GM18951 (cell line): ENCODE measurements around the gene EMC9.
"Not testable (repeated sequence)": the region's sequence is repeated elsewhere in the genome, so short reads cannot be mapped to it uniquely, and the experiment has no call there.

Experiments used
- POLR2A ChIP-seq: IDR thresholded peaks from 4 replicates; pipeline ENCODE4 v1.6.1; 2011; ENCODE audit warnings: mild to moderate bottlenecking; ENCODE audit not compliant: insufficient read length, insufficient read depth; ENCODE audit errors: extremely low read depth
- in situ Hi-C: fragments of 300-500 bp; cut with MboI; formaldehyde crosslinking; loops from one replicate; pipeline ENCODE4 v1.12.0; 2022; ENCODE audit warnings: low sequenced_read_pairs, mixed read lengths, inconsistent platforms; ENCODE audit not compliant: unreplicated experiment

EMC9 gene

DNA sequence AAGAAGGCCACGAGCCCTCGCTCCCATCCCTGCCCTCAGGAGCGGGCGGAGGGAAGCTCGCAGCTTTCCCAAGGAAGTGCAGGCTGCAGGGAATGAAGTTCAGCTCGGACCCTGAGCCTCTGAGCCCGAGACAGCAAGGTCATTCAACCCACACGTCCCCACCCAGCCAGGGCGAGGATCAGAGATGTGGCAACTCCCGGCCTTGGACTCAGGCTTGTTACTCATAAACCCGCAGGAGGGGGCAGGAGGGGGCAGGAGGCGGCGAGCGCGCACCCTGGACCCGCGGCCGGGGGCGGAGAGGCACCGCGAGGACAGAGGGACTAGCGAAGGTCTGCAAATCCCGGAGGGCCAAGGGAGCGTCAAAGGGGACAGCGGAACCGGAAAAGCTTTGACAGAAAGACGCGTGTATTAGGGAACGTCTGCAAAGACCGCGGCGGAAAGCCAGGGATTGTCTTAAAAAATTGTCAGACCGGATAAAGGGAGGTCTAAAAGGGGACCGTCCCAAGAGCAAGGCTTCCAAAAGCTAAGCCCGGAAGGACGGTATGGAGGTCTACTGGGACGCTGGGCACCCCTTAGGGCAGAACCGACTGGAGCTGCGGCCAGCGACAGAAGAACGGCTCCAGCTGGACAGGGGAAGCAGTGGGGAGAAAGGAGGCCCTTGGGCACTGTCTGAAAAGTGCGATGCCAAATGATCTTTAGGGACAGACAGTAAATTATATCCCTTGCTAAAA, 27.4 kb downstream of the EMC9 start:
- in situ Hi-C loops = no loop called here
- peak; percentile 73 for TF ChIP-seq POLR2A

DNA sequence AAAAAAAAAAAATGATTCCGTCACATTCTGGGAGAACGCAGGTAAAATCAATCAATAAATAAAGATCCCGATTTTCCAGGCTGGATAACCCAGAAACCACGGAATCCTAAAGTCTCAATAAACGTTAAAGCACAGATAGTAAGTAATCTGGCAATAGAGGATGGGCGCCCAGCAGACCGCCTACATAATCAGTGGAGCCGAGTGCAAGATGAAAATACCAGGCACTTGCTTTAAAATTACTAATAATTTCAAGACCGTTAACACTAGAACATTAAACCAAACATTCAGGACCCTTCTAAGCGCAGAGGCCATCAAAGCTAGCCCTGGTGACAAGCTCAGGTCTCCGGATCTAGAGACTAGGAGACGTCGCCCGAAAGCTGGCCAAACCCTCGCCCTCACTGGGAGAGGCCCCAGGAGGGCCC, 28.0 kb downstream of the EMC9 start:
- in situ Hi-C loops = no loop called here

DNA sequence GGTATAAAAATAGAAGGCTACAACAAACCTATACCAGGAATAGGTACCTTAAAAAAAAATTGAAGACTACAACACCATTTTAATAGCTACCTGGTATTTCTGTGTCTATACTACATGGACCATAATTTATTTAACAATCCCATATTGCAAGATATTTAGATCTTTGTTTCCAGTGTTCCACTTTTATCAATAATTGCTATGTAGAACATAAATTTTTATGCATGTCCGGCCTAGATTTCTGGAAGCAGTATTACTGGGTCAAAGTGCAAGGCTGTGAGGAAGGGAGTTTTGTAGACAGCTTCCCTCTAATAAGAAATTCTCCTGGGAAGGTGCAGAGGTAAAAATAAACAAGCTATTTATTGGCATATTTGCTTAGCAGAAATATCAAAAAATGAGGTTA, 30.9 kb downstream of the EMC9 start:
- no peak for TF ChIP-seq POLR2A
- in situ Hi-C loops = no loop called here

More for the DNA sequence above, 28.0 kb downstream of the EMC9 start:
- no peak for TF ChIP-seq POLR2A

DNA sequence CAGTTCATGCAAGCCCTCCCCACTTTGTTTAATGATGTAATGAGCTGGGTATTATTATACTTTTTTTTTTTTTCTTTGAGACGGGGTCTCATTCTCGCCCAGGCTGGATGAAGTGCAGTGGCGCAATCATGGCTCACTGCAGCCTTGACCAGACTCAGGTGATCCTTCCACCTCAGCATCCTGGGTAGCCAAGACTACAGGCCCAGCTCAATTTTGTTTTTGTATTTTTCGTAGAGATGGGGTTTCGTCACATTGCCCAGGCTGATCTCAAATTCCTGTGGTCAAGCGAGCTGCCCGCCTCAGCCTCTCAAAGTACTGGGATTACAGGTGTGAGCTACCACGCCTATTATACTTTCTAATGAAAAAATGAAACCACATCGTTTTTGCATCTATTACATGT, 31.3 kb downstream of the EMC9 start:
- no peak for TF ChIP-seq POLR2A
- in situ Hi-C loops = no loop called here

DNA sequence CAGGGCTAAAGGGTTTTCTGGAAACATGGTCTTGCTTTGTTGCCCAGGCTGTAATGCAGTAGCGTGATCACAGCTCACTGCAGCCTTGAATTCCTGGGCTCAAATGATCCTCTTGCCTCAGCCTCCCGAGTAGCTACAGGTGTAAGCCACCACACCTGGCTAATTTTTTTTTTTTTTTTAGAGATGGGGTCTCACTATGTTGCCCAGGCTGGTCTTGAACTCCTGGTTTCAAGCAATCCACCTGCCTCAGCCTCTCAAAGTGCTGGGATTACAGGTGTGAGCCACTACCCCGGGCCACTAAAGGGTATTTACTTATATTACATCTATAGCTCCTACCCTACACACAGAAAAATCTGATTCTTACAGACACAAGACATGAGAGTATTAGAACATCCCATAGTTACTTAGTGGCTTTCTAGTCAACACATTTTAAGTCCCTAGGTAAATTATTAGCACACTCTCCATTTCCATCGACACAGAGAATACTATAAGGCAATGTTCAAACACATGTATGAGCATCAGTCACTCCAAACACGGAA, 33.0 kb downstream of the EMC9 start:
- in situ Hi-C loops = no loop called here
- TF ChIP-seq POLR2A = no peak

DNA sequence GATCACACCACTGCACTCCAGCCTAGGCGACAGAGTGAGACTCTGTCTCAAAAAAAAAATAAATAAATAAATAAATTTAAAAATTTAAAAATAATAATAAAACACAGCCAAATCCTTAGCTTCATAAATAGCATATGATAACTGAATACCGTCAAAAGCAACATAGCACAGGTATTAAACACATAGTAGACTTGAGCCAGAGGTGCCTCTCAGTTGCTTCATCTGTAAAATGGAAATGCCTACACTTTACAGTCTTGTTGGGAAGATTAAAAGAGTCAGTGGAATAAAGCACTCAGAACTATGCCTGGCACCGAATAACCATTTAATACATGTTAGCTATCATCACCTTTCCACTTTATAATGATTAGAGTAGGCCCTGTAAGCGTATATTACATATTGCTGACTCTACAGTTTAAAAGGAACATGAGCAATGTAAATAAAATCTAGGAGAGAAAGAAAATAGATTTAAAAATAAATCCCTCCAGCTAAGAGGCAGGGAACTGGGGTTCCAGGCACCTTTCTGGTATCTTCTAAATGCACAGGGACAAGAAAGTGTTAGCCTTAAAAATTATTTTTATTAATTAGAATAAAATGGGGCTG, 34.6 kb downstream of the EMC9 start:
- in situ Hi-C loops = no loop called here

DNA sequence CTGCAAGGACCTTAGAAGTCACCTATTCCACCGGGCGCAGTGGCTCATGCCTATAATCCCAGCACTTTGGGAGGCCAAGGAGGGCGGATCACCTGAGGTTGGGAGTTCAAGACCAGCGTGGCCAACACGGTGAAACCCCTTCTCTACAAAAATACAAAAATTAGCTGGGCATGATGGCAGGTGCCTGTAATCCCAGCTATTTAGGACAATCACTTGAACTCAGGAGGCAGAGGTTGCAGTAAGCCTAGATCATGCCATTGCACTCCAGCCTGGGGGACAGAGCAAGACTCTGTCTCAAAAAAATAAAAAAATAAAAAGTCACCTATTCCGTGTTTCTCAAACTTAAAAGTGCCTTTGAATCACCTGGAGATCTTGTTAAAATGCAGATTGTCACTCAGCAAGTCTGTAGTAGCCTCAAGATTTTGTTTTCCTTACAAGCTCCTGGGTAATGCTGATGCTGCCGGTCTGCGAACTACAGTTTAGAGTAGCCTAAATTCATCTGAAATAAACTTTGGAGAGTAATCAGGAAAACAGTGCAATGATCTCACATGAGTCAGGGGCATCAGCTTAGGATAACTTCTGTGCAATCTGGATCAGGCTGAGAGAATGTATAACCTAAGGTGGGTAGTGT, 35.7 kb downstream of the EMC9 start:
- in situ Hi-C loops = not testable (repeated sequence)

More for the DNA sequence above, 34.6 kb downstream of the EMC9 start:
- no peak for TF ChIP-seq POLR2A

DNA sequence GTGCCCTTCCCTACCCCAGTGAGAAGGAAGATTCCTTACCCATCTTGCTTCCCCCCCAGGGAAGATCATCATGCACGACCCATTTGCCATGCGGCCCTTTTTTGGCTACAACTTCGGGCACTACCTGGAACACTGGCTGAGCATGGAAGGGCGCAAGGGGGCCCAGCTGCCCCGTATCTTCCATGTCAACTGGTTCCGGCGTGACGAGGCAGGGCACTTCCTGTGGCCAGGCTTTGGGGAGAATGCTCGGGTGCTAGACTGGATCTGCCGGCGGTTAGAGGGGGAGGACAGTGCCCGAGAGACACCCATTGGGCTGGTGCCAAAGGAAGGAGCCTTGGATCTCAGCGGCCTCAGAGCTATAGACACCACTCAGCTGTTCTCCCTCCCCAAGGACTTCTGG, 37.9 kb downstream of the EMC9 start:
- in situ Hi-C loops = no loop called here
- no peak for TF ChIP-seq POLR2A

DNA sequence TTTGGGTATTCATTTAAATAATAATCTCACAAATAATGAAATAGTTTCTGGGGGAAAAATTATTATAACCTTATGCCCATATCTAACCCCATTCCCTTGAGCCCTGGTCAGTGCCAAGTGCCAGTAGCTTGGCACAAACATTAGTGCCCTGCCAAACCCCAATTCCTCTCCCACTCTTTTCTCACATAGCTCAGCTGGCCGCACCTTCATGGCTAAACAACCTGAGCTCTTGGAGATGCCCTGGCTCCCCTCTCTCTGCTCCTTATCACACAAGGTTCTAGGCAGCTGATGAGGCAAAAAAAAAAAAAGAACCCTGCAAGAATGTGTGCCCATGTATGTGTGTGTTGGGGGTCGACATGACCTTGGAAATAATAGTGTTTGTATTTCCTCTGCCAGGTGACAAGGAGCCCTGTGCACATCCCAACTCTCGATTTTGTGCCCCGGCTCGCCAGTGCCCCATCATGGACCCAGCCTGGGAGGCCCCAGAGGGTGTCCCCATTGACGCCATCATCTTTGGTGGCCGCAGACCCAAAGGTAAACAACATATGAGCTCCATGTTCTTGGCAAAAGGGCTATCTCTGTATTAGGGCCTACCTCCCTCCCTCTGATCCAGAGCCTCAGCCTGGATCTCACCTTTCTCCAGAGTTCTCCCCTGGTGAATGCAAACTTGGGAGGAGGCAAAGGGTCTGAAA, 38.9 kb downstream of the EMC9 start:
- in situ Hi-C loops = no loop called here
- no peak for TF ChIP-seq POLR2A

DNA sequence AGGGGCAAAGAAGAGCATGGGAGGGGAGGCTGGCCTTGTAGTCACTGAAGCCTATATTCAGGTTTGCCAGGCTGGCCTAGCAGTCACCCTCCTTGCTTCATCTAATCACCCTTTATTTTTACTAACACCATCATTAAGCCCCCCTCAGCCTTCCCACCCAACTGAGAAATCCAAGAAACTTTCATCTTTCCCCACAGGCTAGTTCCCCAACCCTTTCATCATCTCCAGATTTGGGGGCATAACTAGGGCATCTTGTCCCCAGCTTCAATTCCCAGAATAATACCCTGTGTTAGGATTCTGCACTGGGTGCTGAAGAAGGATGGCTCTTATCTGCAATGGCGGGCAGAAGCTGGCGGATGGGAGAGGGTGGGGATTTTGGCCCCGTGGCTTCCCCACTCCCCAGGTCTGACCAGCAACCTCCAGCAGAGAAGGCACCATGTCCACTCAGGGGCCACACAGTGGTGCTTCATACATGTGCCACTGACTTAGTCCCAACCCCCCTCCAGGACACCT, 40.4 kb downstream of the EMC9 start:
- TF ChIP-seq POLR2A = no peak
- in situ Hi-C loops = no loop called here

DNA sequence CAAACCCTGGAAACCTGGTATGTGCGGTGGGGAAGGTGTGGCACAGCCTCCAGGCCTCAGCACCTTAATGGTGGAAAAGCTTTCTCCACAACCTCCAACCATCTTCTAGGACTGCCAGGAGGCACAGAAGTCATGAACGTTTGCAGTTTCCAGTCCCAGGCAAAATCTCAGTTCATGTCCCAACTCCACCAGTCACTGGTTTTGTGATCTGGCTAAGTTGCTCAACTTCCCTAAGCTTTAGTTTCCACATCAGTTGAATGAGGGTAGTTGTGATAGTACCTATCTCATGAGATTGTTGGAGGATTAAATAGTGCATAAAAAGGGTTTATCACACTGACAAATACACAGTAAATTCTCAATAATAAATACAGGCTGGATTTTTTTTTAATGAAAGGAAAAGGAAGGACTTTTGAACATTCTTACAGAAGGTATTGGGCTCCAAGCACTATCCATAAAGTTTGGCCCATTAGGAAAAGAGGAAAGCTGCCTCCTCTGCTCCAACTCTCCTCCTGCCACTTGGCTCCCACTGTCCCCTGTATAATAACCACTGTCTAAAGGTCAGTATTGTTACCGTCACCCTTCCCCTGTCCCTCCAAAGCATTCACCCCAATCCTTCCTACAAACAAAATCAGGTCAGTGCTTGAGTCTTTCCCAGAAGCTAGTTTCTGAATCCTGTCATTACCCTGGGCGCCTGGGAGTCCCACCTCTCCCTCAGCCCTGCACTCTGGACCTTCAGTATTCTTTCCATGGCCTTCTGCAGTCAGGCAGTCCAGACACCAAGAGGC, 41.0 kb downstream of the EMC9 start:
- in situ Hi-C loops = no loop called here
- no peak for TF ChIP-seq POLR2A
